ENCODE measurements around the gene MIPEP.

Gene MIPEP

GRCh38 chr13:23771552-23771951 lies 117.6 kb downstream of the MIPEP start:
- no peak for TF ChIP-seq CTCF (IDR thresholded peaks at IDR 0.05; ENCODE audit: extremely low read depth, missing control alignments)
- peak; percentile 43 for DNase-seq (ENCODE audit: low spot score)

- DNase-seq (ENCODE audit: low spot score), result no peak
- TF ChIP-seq CTCF (IDR thresholded peaks at IDR 0.05; ENCODE audit: extremely low read depth, missing control alignments), result no peak
These were observed 118.2 kb downstream of the MIPEP start for GRCh38 chr13:23770973-23771372.

- no peak for TF ChIP-seq CTCF (IDR thresholded peaks at IDR 0.05; ENCODE audit: extremely low read depth, missing control alignments)
- DNase-seq (ENCODE audit: low spot score), result no peak
These were observed 118.8 kb downstream of the MIPEP start for GRCh38 chr13:23770428-23770827.

- TF ChIP-seq CTCF (IDR thresholded peaks at IDR 0.05; ENCODE audit: extremely low read depth, missing control alignments), result no peak
- no peak for DNase-seq (ENCODE audit: low spot score)
These were observed 119.8 kb downstream of the MIPEP start for GRCh38 chr13:23769401-23769800.

GRCh38 chr13:23767838-23768237 lies 121.4 kb downstream of the MIPEP start:
- no peak for DNase-seq (ENCODE audit: low spot score)
- no peak for TF ChIP-seq CTCF (IDR thresholded peaks at IDR 0.05; ENCODE audit: extremely low read depth, missing control alignments)

- TF ChIP-seq CTCF (IDR thresholded peaks at IDR 0.05; ENCODE audit: extremely low read depth, missing control alignments), result no peak
- no peak for DNase-seq (ENCODE audit: low spot score)
These were observed 122.3 kb downstream of the MIPEP start for GRCh38 chr13:23766939-23767338.

GRCh38 chr13:23766283-23766682 lies 122.9 kb downstream of the MIPEP start:
- no peak for DNase-seq (ENCODE audit: low spot score)
- TF ChIP-seq CTCF (IDR thresholded peaks at IDR 0.05; ENCODE audit: extremely low read depth, missing control alignments), result no peak
